T-cell (primary cell): ENCODE results near the gene IP6K1. TPM values are rescaled to one million over a fixed set of nuclear protein-coding genes. Genes with fewer than 3 reads are reported as not detected.

Experiments
- ATAC-seq, 4 experiments: fragments of 200-7000 bp in 3 of 4; fragments of 150-1000 bp in 1 of 4; cut with Tn5 transposase; replicated peaks in 1 of 4; 1 replicate in 3 of 4; 2 replicates in 1 of 4; pipeline ENCODE4 v1.10.0; 2021; ENCODE audit warnings: moderate library complexity in 3 of 4, mild to moderate bottlenecking in 2 of 4, moderate number of reproducible peaks in 1 of 4
- CTCF ChIA-PET, 2 donors: fragments of 300-600 bp; sonication (Branson Sonifier 250); formaldehyde crosslinking; loops; one replicate each; lab custom pipeline; 2022; ENCODE audit warnings: antibody characterized with exemption in 2 of 2; lab: Charles Lee
- POLR2A ChIA-PET, 2 donors: fragments of 300-600 bp; sonication (Branson Sonifier 250); formaldehyde crosslinking; loops; one replicate each; lab custom pipeline; 2022; ENCODE audit warnings: antibody characterized with exemption in 2 of 2; lab: Charles Lee
- DNase-seq, 35 experiments: peaks; one replicate each; pipeline versions ENCODE4 v3.0.0 to v3.0.0-alpha.2; 2013 to 2023
- H3K27ac ChIP-seq: one replicate; pipeline ENCODE4 v1.5.1; 2013; ENCODE audit warnings: low read length
- H3K27me3 ChIP-seq, 2 experiments: replicated peaks in 1 of 2; 1 replicate in 1 of 2; 2 replicates in 1 of 2; pipeline versions ENCODE4 v1.6.1 to v1.7.0; 2013; ENCODE audit warnings: low read length in 1 of 2, mixed read lengths in 1 of 2; ENCODE audit not compliant: control insufficient read depth in 2 of 2, insufficient read depth in 2 of 2; ENCODE audit errors: extremely low read depth in 1 of 2
- H3K36me3 ChIP-seq, 2 donors: 1 replicate in 1 of 2; 2 replicates in 1 of 2; pipeline versions ENCODE4 v1.6.1 to v1.7.0; 2013; ENCODE audit warnings: low read length in 1 of 2; ENCODE audit not compliant: control insufficient read depth in 2 of 2, insufficient read depth in 1 of 2; ENCODE audit errors: extremely low read depth in 1 of 2
- H3K4me1 ChIP-seq, 2 experiments: 1 replicate in 1 of 2; 2 replicates in 1 of 2; pipeline versions ENCODE4 v1.6.1 to v1.7.0; 2013; ENCODE audit warnings: low read length in 2 of 2, mixed read lengths in 1 of 2; ENCODE audit not compliant: insufficient read depth in 2 of 2, control insufficient read depth in 1 of 2; ENCODE audit errors: extremely low read depth in 1 of 2
- H3K4me3 ChIP-seq, 2 donors: 1 replicate in 1 of 2; 2 replicates in 1 of 2; pipeline versions ENCODE4 v1.5.1 to v1.7.0; 2013; ENCODE audit warnings: mild to moderate bottlenecking in 2 of 2, low read length in 1 of 2, moderate library complexity in 1 of 2; ENCODE audit not compliant: control insufficient read depth in 1 of 2; ENCODE audit errors: extremely low read depth in 1 of 2
- H3K9me3 ChIP-seq: 2 replicates; pipeline ENCODE4 v1.7.0; 2013
- H3K27ac Mint-ChIP-seq, 2 donors: one replicate each; pipeline ENCODE4 v1.8.0; 2020 to 2021; ENCODE audit warnings: mild to moderate bottlenecking in 2 of 2, mixed read lengths in 2 of 2
- H3K27me3 Mint-ChIP-seq, 2 donors: one replicate each; pipeline ENCODE4 v1.8.0; 2021 to 2022; ENCODE audit warnings: mixed read lengths in 2 of 2
- H3K36me3 Mint-ChIP-seq: one replicate; pipeline ENCODE4 v1.8.0; 2021; ENCODE audit warnings: mixed read lengths
- H3K4me1 Mint-ChIP-seq, 3 donors: one replicate each; pipeline ENCODE4 v1.8.0; 2020 to 2022; ENCODE audit warnings: mixed read lengths in 3 of 3, mild to moderate bottlenecking in 1 of 3
- H3K4me3 Mint-ChIP-seq, 3 donors: one replicate each; pipeline ENCODE4 v1.8.0; 2020 to 2022; ENCODE audit warnings: mild to moderate bottlenecking in 3 of 3, mixed read lengths in 3 of 3, moderate library complexity in 3 of 3
- H3K9me3 Mint-ChIP-seq, 3 donors: one replicate each; pipeline ENCODE4 v1.8.0; 2020 to 2022; ENCODE audit warnings: mixed read lengths in 3 of 3
- WGBS: methylation state at CpG from one replicate; pipeline ENCODE4 v1.1.5; 2013; ENCODE audit warnings: missing lambda C conversion rate; ENCODE audit not compliant: insufficient coverage; 5-methylcytosine and 5-hydroxymethylcytosine counted together
- total RNA-seq, 35 experiments: library from RNA in 6 of 35; stranded (reverse) in 6 of 35; fragments of 120-200 nt in 1 of 35; gene quantifications; one replicate each; pipeline versions ENCODE4 v1.2.1 to v1.2.4 and lab custom pipeline; 2013 to 2026

IP6K1 gene
- total RNA-seq, 5 donors from 2014 or later (not counting 1 experiment from before 2014, with no cell fraction given): 31.6 to 62.2 (median 57.0) TPM

DNA sequence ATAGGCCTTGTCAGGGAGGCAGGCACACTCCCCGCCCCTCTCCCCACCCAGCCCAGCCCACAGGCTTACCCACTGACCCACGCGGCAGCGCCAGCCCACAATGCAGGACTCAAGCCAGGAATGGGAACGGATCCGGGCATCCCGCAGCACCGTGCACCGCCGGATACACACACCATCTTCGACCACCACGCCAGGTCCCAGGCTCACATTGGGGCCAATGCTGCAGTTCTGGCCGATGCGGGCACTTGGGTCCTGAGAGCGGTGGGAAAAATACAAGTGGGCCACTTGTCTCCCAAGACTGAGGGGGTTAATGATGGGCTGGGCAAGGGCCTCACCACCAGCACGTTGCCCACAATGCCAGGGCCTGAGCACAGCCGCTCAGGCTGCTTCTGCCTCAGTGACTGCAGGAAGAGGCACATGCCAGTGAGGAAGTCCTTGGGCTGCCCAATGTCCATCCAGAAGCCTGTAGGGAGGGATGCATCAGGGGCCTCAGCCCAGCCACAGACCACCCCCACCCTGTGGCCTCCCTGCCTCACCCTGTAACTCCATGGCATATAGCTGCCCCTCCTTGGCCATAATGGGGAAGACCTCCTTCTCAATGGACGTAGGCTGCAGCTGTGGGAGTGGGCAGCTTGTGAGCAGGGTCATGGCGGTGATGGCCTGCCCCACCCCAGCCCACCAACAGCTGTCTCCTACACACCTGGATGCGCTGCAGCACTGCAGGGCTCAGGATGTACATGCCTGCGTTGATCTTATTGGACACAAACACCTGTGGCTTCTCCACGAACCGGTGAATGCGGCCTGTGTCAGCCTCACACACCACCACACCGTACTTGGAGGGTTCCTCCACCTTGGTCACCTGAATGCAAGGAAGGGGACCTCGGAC lies 64.2 kb downstream of the IP6K1 start:
- no peaks in the 10 kb centered on the region for H3K27me3 ChIP-seq
- peaks cover 4% of the 10 kb centered on the region for H3K36me3 Mint-ChIP-seq
- no peaks in the 10 kb centered on the region for H3K9me3 Mint-ChIP-seq
- no peaks in the 10 kb centered on the region for H3K27me3 Mint-ChIP-seq
- peaks cover 4 to 50% of the 10 kb centered on the region in 2 experiments for H3K4me1 ChIP-seq
- peak overlapping the region; percentile 75 to 96 for H3K27ac Mint-ChIP-seq
- H3K9me3 ChIP-seq: no peaks in the 10 kb centered on the region
- peak overlapping the region; percentile 91 for H3K27ac ChIP-seq
- no peak overlapping the region for H3K4me3 ChIP-seq
- no peak for DNase-seq
- peaks cover 36 to 44% (median 41%) of the 10 kb centered on the region in 3 donors for H3K4me1 Mint-ChIP-seq
- ChIA-PET POLR2A (no interaction called here), CTCF (no interaction called here)
- WGBS: 95% methylated on average over 15 of the region's 26 CpGs
- peaks cover 0 to 20% of the 10 kb centered on the region in 2 donors for H3K36me3 ChIP-seq
- peak overlapping the region; percentile 92 to 95 (median 92) for H3K4me3 Mint-ChIP-seq
- ATAC-seq: no peak

DNA sequence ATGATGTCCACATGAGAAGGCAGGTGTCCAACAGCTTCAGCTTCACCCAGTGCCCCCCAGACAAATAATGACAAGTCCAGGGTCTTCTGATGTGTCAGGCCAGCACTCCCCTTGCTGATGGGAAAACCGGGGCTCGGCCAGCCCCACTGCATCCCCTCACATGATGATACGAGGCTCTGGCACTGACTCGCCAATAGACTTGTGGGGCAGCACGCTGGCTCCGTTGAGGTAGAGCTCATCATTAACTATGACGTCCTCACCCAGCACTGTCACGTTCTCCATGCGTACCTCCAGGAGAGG lies 64.8 kb downstream of the IP6K1 start:
- Mint-ChIP-seq H3K27ac (no peak overlapping the region), H3K4me3 (no peak overlapping the region), H3K36me3 (peaks cover 4% of the 10 kb centered on the region), H3K27me3 (no peaks in the 10 kb centered on the region), H3K4me1 (peaks cover 36 to 44% (median 41%) of the 10 kb centered on the region in 3 donors), H3K9me3 (no peaks in the 10 kb centered on the region)
- Histone ChIP-seq H3K9me3 (no peaks in the 10 kb centered on the region), H3K36me3 (peaks cover 0 to 14% of the 10 kb centered on the region in 2 donors), H3K27me3 (no peaks in the 10 kb centered on the region), H3K4me3 (no peak overlapping the region), H3K27ac (no peak overlapping the region), H3K4me1 (peaks cover 4 to 50% of the 10 kb centered on the region in 2 experiments)
- ATAC-seq (no peak), DNase-seq (no peak)
- POLR2A ChIA-PET: no interaction called here
- 93% methylated on average over 9 of the region's 9 CpGs for WGBS
- CTCF ChIA-PET: no interaction called here

DNA sequence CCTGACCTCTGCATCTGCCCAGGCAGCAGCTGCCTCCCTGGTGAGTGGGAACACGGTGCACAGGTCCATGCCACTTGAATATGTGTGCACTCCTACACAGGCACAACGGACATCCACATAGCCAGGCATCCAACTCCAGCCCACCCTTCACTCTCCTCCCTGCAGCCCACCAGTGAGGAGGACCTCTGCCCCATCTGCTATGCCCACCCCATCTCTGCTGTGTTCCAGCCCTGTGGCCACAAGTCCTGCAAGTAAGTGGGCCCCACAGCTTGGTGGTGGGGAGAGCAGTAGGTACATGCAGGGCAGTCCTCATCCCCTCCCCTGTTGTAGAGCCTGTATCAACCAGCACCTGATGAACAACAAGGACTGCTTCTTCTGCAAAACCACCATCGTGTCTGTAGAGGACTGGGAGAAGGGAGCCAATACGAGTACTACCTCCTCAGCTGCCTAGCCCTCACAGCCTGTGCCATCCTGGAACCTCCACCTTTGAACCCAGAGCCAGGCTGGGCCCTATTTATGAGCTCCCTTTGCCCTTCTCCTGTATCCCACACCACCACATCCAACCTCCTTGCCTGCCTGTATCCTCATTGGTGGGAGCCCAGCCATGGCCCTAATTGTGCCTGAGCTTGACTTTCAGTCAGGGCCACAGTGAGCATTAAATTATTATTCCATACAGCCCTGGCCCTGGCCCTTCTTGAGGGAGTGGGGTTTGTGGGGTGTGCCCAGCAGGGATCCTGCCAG lies 65.3 kb downstream of the IP6K1 start:
- Mint-ChIP-seq H3K9me3 (no peaks in the 10 kb centered on the region), H3K27me3 (no peaks in the 10 kb centered on the region), H3K4me1 (peaks cover 36 to 44% (median 41%) of the 10 kb centered on the region in 3 donors), H3K36me3 (peaks cover 4% of the 10 kb centered on the region), H3K4me3 (peak overlapping the region in 2 of 3 donors; percentile 24 to 32), H3K27ac (peak overlapping the region in 1 of 2 donors; percentile 93)
- Histone ChIP-seq H3K36me3 (peaks cover under 1 to 18% of the 10 kb centered on the region in 2 donors), H3K4me1 (peaks cover 4 to 50% of the 10 kb centered on the region in 2 experiments), H3K4me3 (no peak overlapping the region), H3K27me3 (no peaks in the 10 kb centered on the region), H3K27ac (no peak overlapping the region), H3K9me3 (no peaks in the 10 kb centered on the region)
- ATAC-seq (no peak), DNase-seq (no peak)
- POLR2A ChIA-PET: no interaction called here
- CTCF ChIA-PET: no interaction called here
- 94% methylated on average over 2 of the region's 4 CpGs for WGBS

DNA sequence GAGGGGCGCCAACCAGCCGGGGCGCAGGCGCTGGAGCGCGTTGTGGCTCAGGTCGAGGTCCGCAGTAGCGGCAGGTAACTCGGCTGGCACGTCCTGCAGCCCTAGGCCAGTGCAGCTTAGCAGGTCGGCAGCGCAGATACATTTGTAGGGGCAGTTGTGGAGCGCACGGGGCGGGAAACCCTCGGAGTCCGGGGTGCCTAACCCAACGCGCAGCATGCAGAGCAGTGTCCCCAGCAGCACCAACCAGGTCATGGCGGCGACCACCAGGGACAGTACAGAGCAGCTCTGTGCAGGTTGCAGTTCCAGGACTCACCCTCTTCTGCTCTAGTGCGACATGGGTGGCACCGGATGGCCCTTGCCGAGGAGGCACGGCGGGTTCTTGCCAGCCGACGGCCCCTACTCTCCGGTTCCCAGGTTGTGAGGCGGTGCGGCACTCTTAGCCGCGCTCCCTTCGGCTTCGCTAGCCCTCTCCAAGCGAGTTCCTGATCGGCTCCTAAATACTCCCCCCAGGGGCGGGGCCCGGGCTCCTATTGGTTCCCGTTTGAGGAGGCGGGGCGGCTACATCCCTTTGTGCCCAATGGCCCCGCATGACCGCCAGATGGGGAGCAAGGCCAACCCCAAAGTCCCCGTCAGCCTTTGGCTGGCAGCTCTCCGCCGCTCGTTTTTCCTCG lies 67.0 kb downstream of the IP6K1 start, which contains the start of gene AMIGO3:
Gene AMIGO3 (minus strand): TSS at position 471 of the 671 bp plus-strand sequence. CDS start 219 bp downstream, at position 252.
- H3K36me3 Mint-ChIP-seq: peaks cover 4% of the 10 kb centered on the region
- Histone ChIP-seq H3K4me3 (peak within 1 kb of the TSS; percentile 80 to 81), H3K4me1 (peaks cover 3 to 43% of the 10 kb centered on the region in 2 experiments), H3K36me3 (peaks cover 5 to 22% of the 10 kb centered on the region in 2 donors), H3K27ac (peak within 1 kb of the TSS; percentile 62), H3K27me3 (no peaks in the 10 kb centered on the region), H3K9me3 (no peaks in the 10 kb centered on the region)
- H3K4me1 Mint-ChIP-seq: peaks cover 32 to 41% (median 40%) of the 10 kb centered on the region in 3 donors
- WGBS: under 1% methylated on average over 50 of the region's 50 CpGs
- ChIA-PET CTCF (interaction anchor here in 1 of 2 donors (0.5 to 0.7 kb wide), 2 partner anchors 211 to 1952 kb away, joined by 4 to 6 read pairs; no protein-coding TSS in a partner anchor), POLR2A (no interaction called here)
- no peaks in the 10 kb centered on the region for H3K9me3 Mint-ChIP-seq
- peak within 1 kb of the TSS; percentile 86 to 92 (median 88) for H3K4me3 Mint-ChIP-seq
- DNase-seq (peak; percentile 77 to 94 (median 87)), ATAC-seq (peak; percentile 73 to 75 (median 74))
- peak within 1 kb of the TSS; percentile 82 to 93 for H3K27ac Mint-ChIP-seq
- no peaks in the 10 kb centered on the region for H3K27me3 Mint-ChIP-seq

DNA sequence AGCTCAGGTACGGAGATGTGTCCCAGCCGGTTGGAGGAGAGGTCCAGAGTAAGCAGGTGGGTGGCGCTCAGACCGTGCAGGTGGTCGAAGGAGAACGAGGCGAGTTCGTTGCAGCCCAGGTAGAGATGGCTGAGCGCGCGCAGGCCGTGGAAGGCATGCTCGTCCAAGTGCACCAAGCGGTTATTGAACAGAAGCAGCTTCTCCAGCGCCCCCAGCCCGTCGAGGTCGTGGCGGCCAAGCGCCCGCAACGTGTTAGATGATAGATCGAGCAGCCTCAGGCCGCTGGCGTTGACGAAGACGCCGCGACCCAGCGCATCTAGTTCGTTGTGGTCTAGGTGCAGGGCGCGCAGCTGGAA lies 67.5 kb downstream of the IP6K1 start:
- Histone ChIP-seq H3K4me1 (peaks cover 2 to 40% of the 10 kb centered on the region in 2 experiments), H3K4me3 (peak overlapping the region; percentile 80 to 81), H3K36me3 (peaks cover 5 to 22% of the 10 kb centered on the region in 2 donors), H3K9me3 (no peaks in the 10 kb centered on the region), H3K27ac (no peak overlapping the region), H3K27me3 (no peaks in the 10 kb centered on the region)
- WGBS: 22% methylated on average over 33 of the region's 33 CpGs
- Mint-ChIP-seq H3K4me3 (peak overlapping the region; percentile 86 to 92 (median 88)), H3K27me3 (no peaks in the 10 kb centered on the region), H3K27ac (peak overlapping the region; percentile 82 to 93), H3K9me3 (no peaks in the 10 kb centered on the region), H3K4me1 (peaks cover 29 to 39% (median 39%) of the 10 kb centered on the region in 3 donors), H3K36me3 (peaks cover 4% of the 10 kb centered on the region)
- ChIA-PET CTCF (interaction anchor here in 1 of 2 donors (0.5 kb wide), 1 partner anchor 1953 kb away, joined by 4 read pairs; no protein-coding TSS in a partner anchor), POLR2A (no interaction called here)
- no peak for DNase-seq
- ATAC-seq: no peak
